ENCODE data around the gene MAP3K19. TPM values are rescaled to one million over a fixed set of nuclear protein-coding genes. Genes with fewer than 3 reads are reported as not detected.

The MAP3K19 gene
- polyA plus RNA-seq, 1 donor, result 0.01 TPM

GRCh38 chr2:135022952-135023880 is 24.0 kb downstream of the MAP3K19 start:
- no peaks in the 10 kb centered on the region for H3K9me3 ChIP-seq (ENCODE audit: control insufficient read depth, low read depth, low read length)
- no peak overlapping the region for H3K4me3 ChIP-seq (ENCODE audit: low read length)
- no peak for DNase-seq
- no peak overlapping the region for H3K27ac ChIP-seq (ENCODE audit: low read length)
- H3K36me3 ChIP-seq (ENCODE audit: control insufficient read depth, insufficient read depth, low read length), result no peaks in the 10 kb centered on the region
- no peaks in the 10 kb centered on the region for H3K4me1 ChIP-seq (ENCODE audit: control insufficient read depth, insufficient read depth, low read length)
- H3K27me3 ChIP-seq (ENCODE audit: control insufficient read depth, insufficient read depth, low read length), result no peaks in the 10 kb centered on the region
- WGBS (ENCODE audit: insufficient coverage, low lambda C conversion rate), result 68% methylated on average over 7 of the region's 10 CpGs

- H3K4me1 ChIP-seq (ENCODE audit: control insufficient read depth, insufficient read depth, low read length), result no peaks in the 10 kb centered on the region
- H3K36me3 ChIP-seq (ENCODE audit: control insufficient read depth, insufficient read depth, low read length), result no peaks in the 10 kb centered on the region
- no peak overlapping the region for H3K4me3 ChIP-seq (ENCODE audit: low read length)
- DNase-seq, result no peak
- no peaks in the 10 kb centered on the region for H3K27me3 ChIP-seq (ENCODE audit: control insufficient read depth, insufficient read depth, low read length)
- H3K27ac ChIP-seq (ENCODE audit: low read length), result no peak overlapping the region
- H3K9me3 ChIP-seq (ENCODE audit: control insufficient read depth, low read depth, low read length), result no peaks in the 10 kb centered on the region
- WGBS (ENCODE audit: insufficient coverage, low lambda C conversion rate), result no CpG with 5 or more reads among the region's 1 CpG
Measured at GRCh38 chr2:135021618-135022017, 25.6 kb downstream of the MAP3K19 start.

- Histone ChIP-seq H3K4me1 (ENCODE audit: control insufficient read depth, insufficient read depth, low read length) (no peaks in the 10 kb centered on the region), H3K9me3 (ENCODE audit: control insufficient read depth, low read depth, low read length) (no peaks in the 10 kb centered on the region), H3K27me3 (ENCODE audit: control insufficient read depth, insufficient read depth, low read length) (no peaks in the 10 kb centered on the region), H3K36me3 (ENCODE audit: control insufficient read depth, insufficient read depth, low read length) (no peaks in the 10 kb centered on the region), H3K27ac (ENCODE audit: low read length) (no peak overlapping the region), H3K4me3 (ENCODE audit: low read length) (no peak overlapping the region)
- DNase-seq, result no peak
Measured at GRCh38 chr2:135011633-135012032, 35.6 kb downstream of the MAP3K19 start.

GRCh38 chr2:135010200-135010942 is 36.9 kb downstream of the MAP3K19 start:
- Histone ChIP-seq H3K27me3 (ENCODE audit: control insufficient read depth, insufficient read depth, low read length) (peaks cover 3% of the 10 kb centered on the region), H3K4me1 (ENCODE audit: control insufficient read depth, insufficient read depth, low read length) (no peaks in the 10 kb centered on the region), H3K27ac (ENCODE audit: low read length) (no peak overlapping the region), H3K9me3 (ENCODE audit: control insufficient read depth, low read depth, low read length) (no peaks in the 10 kb centered on the region), H3K36me3 (ENCODE audit: control insufficient read depth, insufficient read depth, low read length) (no peaks in the 10 kb centered on the region), H3K4me3 (ENCODE audit: low read length) (no peak overlapping the region)
- no peak for DNase-seq
- WGBS (ENCODE audit: insufficient coverage, low lambda C conversion rate), result 93% methylated on average over 3 of the region's 10 CpGs

GRCh38 chr2:135009339-135009738 is 37.9 kb downstream of the MAP3K19 start:
- Histone ChIP-seq H3K27ac (ENCODE audit: low read length) (no peak overlapping the region), H3K4me3 (ENCODE audit: low read length) (no peak overlapping the region), H3K9me3 (ENCODE audit: control insufficient read depth, low read depth, low read length) (no peaks in the 10 kb centered on the region), H3K36me3 (ENCODE audit: control insufficient read depth, insufficient read depth, low read length) (no peaks in the 10 kb centered on the region), H3K4me1 (ENCODE audit: control insufficient read depth, insufficient read depth, low read length) (no peaks in the 10 kb centered on the region), H3K27me3 (ENCODE audit: control insufficient read depth, insufficient read depth, low read length) (peaks cover 8% of the 10 kb centered on the region)
- WGBS (ENCODE audit: insufficient coverage, low lambda C conversion rate), result no CpG with 5 or more reads among the region's 1 CpG
- DNase-seq, result no peak

- Histone ChIP-seq H3K9me3 (ENCODE audit: control insufficient read depth, low read depth, low read length) (no peaks in the 10 kb centered on the region), H3K27me3 (ENCODE audit: control insufficient read depth, insufficient read depth, low read length) (peaks cover 8% of the 10 kb centered on the region), H3K36me3 (ENCODE audit: control insufficient read depth, insufficient read depth, low read length) (no peaks in the 10 kb centered on the region), H3K27ac (ENCODE audit: low read length) (no peak overlapping the region), H3K4me3 (ENCODE audit: low read length) (no peak overlapping the region), H3K4me1 (ENCODE audit: control insufficient read depth, insufficient read depth, low read length) (no peaks in the 10 kb centered on the region)
- DNase-seq, result no peak
- WGBS (ENCODE audit: insufficient coverage, low lambda C conversion rate), result no CpG with 5 or more reads among the region's 3 CpGs
Measured at GRCh38 chr2:135005753-135006152, 41.5 kb downstream of the MAP3K19 start.

GRCh38 chr2:135004005-135004746 is 43.1 kb downstream of the MAP3K19 start:
- no peaks in the 10 kb centered on the region for H3K4me1 ChIP-seq (ENCODE audit: control insufficient read depth, insufficient read depth, low read length)
- no CpG with 5 or more reads among the region's 17 CpGs for WGBS (ENCODE audit: insufficient coverage, low lambda C conversion rate)

GRCh38 chr2:135002836-135003235 is 44.4 kb downstream of the MAP3K19 start:
- Histone ChIP-seq H3K4me3 (ENCODE audit: low read length) (no peak overlapping the region), H3K27ac (ENCODE audit: low read length) (no peak overlapping the region), H3K4me1 (ENCODE audit: control insufficient read depth, insufficient read depth, low read length) (no peaks in the 10 kb centered on the region), H3K27me3 (ENCODE audit: control insufficient read depth, insufficient read depth, low read length) (peaks cover 8% of the 10 kb centered on the region), H3K36me3 (ENCODE audit: control insufficient read depth, insufficient read depth, low read length) (no peaks in the 10 kb centered on the region), H3K9me3 (ENCODE audit: control insufficient read depth, low read depth, low read length) (no peaks in the 10 kb centered on the region)
- no CpG with 5 or more reads among the region's 4 CpGs for WGBS (ENCODE audit: insufficient coverage, low lambda C conversion rate)
- no peak for DNase-seq

More at GRCh38 chr2:135004005-135004746, 43.1 kb downstream of the MAP3K19 start:
- H3K36me3 ChIP-seq (ENCODE audit: control insufficient read depth, insufficient read depth, low read length), result no peaks in the 10 kb centered on the region
- DNase-seq, result peak; percentile 54 to 60
- H3K27ac ChIP-seq (ENCODE audit: low read length), result no peak overlapping the region
- no peak overlapping the region for H3K4me3 ChIP-seq (ENCODE audit: low read length)
- H3K9me3 ChIP-seq (ENCODE audit: control insufficient read depth, low read depth, low read length), result no peaks in the 10 kb centered on the region
- peaks cover 8% of the 10 kb centered on the region for H3K27me3 ChIP-seq (ENCODE audit: control insufficient read depth, insufficient read depth, low read length)

- Histone ChIP-seq H3K9me3 (ENCODE audit: control insufficient read depth, low read depth, low read length) (no peaks in the 10 kb centered on the region), H3K27me3 (ENCODE audit: control insufficient read depth, insufficient read depth, low read length) (peaks cover 2% of the 10 kb centered on the region), H3K4me1 (ENCODE audit: control insufficient read depth, insufficient read depth, low read length) (no peaks in the 10 kb centered on the region), H3K36me3 (ENCODE audit: control insufficient read depth, insufficient read depth, low read length) (no peaks in the 10 kb centered on the region), H3K27ac (ENCODE audit: low read length) (no peak overlapping the region), H3K4me3 (ENCODE audit: low read length) (no peak overlapping the region)
- no peak for DNase-seq
- WGBS (ENCODE audit: insufficient coverage, low lambda C conversion rate), result 100% methylated on average over 1 of the region's 2 CpGs
Measured at GRCh38 chr2:134999521-134999920, 47.7 kb downstream of the MAP3K19 start.

- WGBS (ENCODE audit: insufficient coverage, low lambda C conversion rate), result no CpG with 5 or more reads among the region's 3 CpGs
Measured at GRCh38 chr2:134988994-134989605, 58.1 kb downstream of the MAP3K19 start.

More at GRCh38 chr2:134988994-134989605, 58.1 kb downstream of the MAP3K19 start:
- Histone ChIP-seq H3K9me3 (ENCODE audit: control insufficient read depth, low read depth, low read length) (no peaks in the 10 kb centered on the region), H3K4me3 (ENCODE audit: low read length) (no peak overlapping the region), H3K27ac (ENCODE audit: low read length) (no peak overlapping the region), H3K4me1 (ENCODE audit: control insufficient read depth, insufficient read depth, low read length) (no peaks in the 10 kb centered on the region), H3K27me3 (ENCODE audit: control insufficient read depth, insufficient read depth, low read length) (no peaks in the 10 kb centered on the region), H3K36me3 (ENCODE audit: control insufficient read depth, insufficient read depth, low read length) (no peaks in the 10 kb centered on the region)
- DNase-seq, result peak in 1 of 2 donors; percentile 21
